Bone marrow (tissue), 2 donors: Measurements from ENCODE around the gene IL10.
A peak's percentile ranks its signal among the peaks of the same experiment; 100 is the strongest.
"Not testable (repeated sequence)": the region's sequence is repeated elsewhere in the genome, so short reads cannot be mapped to it uniquely, and the experiment has no call there.

Experiments used
- DNase-seq, 2 donors: peaks; one replicate each; lab custom pipeline; 2025; lab: John Stamatoyannopoulos, UW

IL10 gene

DNA sequence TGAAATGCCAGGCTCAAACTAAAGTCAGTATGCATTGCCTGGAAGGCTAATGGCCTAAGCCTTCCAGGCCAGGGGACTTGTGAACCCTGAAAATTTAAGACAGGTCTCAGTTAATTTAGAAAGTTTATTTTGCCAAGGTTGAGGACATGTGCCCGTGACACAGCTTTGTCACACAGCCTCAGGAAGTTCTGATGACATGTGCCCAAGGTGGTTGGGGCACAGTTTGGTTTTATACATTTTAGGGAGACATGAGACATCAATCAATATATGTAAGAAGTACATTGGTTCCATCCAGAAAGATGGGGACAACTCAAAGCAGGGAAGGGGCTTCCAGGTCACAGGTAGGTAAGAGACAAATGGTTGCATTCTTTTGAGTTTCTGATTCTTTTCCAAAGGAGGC is 6.5 kb downstream of the IL10 start:
- DNase-seq, result not testable (repeated sequence)

DNA sequence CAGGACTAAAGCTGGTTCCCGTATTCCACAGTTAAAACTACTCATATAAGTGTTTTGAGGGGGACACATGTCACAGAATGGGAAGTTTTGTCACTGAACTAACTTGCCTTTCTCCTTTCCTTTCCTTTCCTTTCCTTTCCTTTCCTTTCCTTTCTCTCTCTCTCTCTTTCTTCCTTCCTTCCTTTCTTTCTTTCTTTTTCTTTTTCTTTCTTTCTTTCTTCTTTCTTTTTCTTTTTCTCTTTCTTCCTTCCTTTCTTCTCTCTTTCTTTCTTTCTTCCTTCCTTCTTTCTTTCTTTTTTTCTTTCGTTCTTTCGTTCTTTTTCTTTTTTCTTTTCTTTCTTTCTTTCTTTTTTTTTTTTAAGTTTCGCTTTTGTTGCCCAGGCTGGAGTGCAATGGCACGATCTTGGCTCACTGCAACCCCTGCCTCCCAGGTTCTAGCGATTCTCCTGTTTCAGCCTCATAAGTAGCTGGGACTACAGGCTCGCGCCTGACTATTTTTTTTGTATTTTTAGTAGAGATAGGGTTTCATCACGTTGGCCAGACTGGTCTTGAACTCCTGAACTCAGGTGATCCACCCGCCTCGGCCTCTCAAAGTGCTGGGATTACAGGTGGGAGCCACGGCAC is 9.4 kb downstream of the IL10 start:
- DNase-seq, result not testable (repeated sequence)

DNA sequence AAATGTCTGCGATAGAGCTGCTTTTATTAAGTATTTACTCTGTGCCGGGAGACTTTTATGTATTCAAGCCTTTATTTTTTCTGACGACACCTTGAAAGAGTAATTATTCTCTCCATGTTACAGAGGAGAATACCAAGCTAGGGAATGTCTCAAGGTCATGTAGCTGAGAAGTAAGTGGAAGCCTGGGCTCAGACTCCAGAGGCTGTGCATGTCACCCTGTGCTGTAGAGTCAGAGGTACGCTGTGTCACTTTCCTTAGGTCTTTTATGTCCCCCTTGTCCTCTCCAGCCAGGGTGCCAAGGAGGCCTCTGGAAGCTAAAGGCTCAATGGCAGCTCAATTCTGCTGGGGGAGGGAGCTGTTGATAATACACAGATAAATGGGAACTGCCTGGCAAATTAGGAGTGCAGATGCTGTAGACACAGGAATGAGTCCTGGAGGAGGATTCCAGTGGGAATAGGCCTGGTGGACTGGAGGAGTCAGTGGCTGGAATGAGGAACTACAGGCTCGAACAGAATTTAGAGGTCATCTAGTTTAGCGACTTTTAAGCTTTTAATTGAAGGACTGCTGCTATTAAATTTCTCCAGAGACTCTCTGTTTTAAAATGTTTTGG is 11.0 kb downstream of the IL10 start:
- DNase-seq, result no peak

DNA sequence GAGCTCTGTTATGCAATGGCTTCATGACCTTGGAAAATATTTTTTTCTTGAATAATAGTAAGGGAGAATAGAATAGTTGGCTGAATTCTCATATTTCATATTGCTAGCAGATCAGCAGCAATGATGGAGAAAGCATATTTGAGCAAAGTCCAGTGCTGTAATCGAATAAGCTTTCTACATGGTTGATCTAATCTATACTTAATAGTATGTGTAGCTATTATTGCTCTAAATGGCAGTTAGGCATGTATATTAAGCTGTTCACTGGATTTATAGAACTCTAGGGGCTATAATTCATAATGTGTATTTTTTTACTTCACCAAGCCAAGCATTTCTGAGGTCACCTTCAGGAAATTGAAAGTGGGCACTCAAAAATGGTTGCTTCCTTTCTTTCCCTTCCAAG is 11.7 kb downstream of the IL10 start:
- no peak for DNase-seq

- peak in 1 of 2 donors; percentile 13 for DNase-seq
Observed at GRCh38 chr1:206757524-206758266, 14.6 kb downstream of the IL10 start.

- no peak for DNase-seq
Observed at GRCh38 chr1:206754011-206754410, 18.3 kb downstream of the IL10 start.

DNA sequence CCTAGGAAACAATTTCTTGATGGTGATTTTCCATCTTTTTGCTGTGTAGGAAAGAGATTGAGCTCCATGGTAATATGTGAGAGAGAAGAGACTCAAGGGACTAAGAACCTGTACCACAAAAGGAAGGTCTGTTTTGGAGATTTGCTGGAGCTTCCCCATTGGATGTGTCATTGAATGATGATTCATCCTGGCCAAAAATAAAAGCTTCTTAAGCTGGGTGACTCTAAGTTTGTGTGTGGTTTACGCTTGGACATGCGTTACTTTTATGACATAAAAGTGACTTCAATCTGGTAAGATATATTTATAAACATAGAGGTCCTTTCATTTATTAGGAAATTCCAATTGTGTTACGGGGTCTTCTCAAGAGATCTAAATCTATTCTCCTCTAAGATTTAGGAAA is 19.2 kb downstream of the IL10 start:
- no peak for DNase-seq

- DNase-seq, result no peak
Observed at GRCh38 chr1:206752481-206752880, 19.8 kb downstream of the IL10 start.

- no peak for DNase-seq
Observed at GRCh38 chr1:206751891-206752290, 20.4 kb downstream of the IL10 start.

DNA sequence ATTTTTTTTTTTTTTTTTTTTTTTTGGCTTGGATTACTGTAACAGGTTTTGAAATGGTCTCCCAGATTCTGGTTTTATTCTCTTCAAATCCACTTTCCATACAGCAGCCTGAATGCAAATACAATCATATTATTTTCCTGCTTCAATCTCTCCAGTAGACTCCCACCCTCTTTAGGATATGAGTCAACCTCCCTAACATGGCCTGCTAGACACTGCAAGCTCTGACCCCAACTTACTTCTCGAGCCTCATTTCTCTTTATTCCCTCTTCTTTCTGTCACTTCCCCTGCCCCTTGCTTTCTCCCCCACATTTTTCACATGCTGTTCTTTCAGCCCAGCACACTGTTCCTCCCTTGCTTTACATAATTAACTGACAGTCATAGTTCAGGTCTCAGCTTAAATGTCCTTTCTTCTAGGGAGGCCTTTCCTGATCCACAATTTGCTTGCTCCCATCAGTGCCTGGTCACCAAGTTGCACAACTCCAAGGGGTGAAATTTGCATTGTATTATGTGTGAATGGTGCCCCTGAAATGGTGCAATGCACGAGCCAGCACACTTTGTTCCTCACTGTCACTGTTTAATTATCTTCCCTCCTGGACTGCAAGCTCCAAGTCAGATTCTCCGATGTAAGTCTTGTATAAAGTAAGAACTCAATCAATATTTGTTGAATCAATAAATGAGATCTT is 23.8 kb downstream of the IL10 start:
- no peak for DNase-seq

DNA sequence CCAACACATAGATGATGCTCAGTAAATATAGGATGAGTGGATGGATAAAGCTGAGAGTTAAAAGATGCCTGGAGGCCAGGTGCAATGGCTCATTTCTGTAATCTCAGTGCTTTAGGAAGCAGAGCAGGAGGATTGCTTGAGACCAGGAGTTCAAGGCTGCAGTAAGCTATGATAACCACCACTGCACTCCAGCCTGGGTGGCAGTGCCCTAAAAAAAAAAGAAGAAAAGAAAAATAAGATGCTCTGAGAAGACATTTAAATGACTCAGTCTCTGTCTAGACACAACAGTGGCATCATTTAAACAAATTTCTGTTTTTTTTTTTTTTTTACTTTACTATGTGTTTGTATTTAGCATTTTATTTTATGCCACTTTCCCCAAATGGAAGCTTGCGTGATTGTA is 27.0 kb downstream of the IL10 start:
- no peak for DNase-seq

GRCh38 chr1:206744683-206745082 is 27.6 kb downstream of the IL10 start:
- DNase-seq, result no peak

DNA sequence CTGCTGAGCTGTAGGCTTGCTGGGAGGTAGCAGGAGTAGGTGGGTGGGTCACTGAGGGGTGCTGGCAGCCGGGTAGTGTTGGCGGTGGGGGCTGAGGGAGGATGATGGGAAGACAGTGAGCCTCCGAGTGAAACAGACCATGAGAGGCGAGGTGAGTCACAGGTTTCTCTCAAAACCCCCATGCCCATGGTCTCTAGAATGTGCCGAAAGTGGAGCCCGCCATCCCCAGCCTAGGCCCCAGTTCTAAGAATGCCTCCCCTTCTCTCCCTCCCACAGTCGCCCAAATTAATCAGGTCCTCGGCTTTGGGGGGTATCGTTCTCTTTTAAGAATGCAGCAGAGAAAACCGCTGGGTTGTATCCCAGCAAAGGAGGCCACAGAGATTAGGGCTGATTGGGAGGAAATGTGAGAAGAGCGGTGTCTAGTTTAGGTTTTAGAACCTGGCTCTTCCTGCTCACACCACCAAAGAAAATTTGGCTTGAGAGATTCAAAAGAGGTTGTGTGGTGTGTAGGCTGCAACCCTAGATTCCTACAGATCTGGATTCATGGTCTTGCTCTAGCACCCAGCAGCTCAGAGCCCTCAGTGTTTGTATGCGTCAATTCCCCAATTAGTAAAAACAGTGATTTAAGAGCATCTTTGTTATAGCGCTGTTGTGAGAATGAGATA is 29.4 kb downstream of the IL10 start:
- no peak for DNase-seq

GRCh38 chr1:206741142-206741701 is 31.1 kb downstream of the IL10 start:
- no peak for DNase-seq

- no peak for DNase-seq
Observed at GRCh38 chr1:206739411-206740076, 32.8 kb downstream of the IL10 start.

GRCh38 chr1:206738370-206739366 is 33.6 kb downstream of the IL10 start:
- DNase-seq, result no peak

GRCh38 chr1:206737729-206738201 is 34.5 kb downstream of the IL10 start:
- DNase-seq, result no peak

DNA sequence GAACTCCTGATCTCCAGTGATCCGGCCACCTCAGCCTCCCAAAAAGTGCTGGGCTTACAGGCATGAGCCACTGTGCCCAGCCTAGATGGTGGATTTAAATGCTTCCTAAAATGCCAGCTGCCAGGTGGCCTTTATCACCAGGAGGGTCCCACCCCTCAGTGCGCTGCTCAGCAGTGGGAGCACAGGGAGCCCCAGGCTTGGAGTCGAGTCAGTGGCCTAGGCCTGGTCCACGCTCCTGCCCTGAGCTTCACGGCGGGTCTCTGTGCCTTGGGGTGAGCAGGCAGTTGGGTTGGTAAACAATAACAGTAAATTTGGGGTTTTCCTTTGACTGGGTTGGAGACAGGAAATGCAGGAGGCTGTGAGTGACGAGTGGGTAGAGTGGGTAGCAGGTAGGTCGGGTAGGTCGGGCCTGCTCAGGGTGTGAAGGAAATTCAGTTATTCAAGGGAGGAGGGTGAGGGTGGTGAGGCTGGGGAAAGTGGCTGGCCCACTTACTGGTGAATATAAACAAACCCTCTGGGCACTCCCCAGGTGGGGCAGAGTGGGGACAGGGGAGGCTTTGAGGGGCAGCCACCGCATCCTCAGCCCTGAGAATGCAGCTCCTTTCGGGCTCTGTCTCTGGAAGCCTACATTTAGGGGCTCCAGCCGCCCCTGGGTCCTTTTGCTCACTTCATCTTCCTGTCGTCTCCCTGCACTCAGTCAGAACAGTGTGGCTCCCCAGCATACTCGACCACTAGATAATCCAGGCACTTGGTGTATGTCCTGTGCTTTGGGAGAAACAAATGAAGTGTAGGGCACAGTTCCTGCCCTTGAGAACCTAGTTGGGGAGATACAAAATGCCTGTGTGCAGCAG is 35.2 kb downstream of the IL10 start:
- DNase-seq, result no peak

DNA sequence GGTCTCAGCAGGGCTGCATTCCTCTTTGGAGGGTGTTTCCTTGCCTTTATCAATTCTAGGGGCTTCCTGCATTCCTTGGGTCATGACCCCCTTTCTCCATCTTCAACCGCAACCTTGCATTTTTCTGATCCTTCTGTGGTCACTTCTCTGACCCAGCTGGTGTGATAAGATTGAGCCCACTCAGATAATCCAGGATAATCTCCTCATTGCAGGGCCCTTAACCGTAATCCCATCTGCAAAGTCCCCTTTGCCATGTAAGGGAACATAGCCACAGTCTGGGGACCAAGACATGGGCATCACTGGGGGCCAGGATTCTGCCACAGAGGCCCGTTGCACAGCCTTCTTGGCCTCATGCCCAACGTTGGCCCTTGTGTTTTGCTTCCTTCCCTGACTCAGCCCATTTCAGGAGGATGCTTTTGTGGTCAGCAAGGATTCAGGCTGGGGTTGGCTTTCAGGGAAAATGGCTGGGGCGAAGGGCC is 36.7 kb downstream of the IL10 start:
- DNase-seq, result no peak
